PFSK-1 (cell line): ENCODE results near the gene ANKK1.

Experiments used
- FOXP2 ChIP-seq: optimal IDR thresholded peaks from 2 replicates; pipeline ENCODE3; 2011; ENCODE audit warnings: borderline replicate concordance, control low read depth, inconsistent platforms; ENCODE audit not compliant: insufficient read depth; ENCODE audit errors: extremely low read length, extremely low read depth
- POLR2AphosphoS5 ChIP-seq: IDR thresholded peaks from 2 replicates; pipeline ENCODE4 v1.6.1; 2012; ENCODE audit warnings: low read depth, mild to moderate bottlenecking, control low read depth, low read length, moderate library complexity
- REST ChIP-seq, 2 experiments: IDR thresholded peaks; 2 replicates each; pipeline versions ENCODE4 v1.6.1 to v1.8.0; 2011 to 2012; ENCODE audit warnings: low read depth in 2 of 2, low read length in 2 of 2, control low read depth in 1 of 2, inconsistent platforms in 1 of 2, mild to moderate bottlenecking in 1 of 2, moderate library complexity in 1 of 2; ENCODE audit not compliant: insufficient read depth in 1 of 2
- SIN3A ChIP-seq: IDR thresholded peaks from 2 replicates; pipeline ENCODE4 v1.6.1; 2012; ENCODE audit warnings: mild to moderate bottlenecking, low read length, moderate library complexity, borderline replicate concordance; ENCODE audit not compliant: insufficient read depth
- TAF1 ChIP-seq: IDR thresholded peaks from 2 replicates; pipeline ENCODE4 v1.6.1; 2012; ENCODE audit warnings: low read length, control low read depth, borderline replicate concordance; ENCODE audit not compliant: insufficient read depth

The ANKK1 gene

GRCh38 chr11:113372309-113372708, 15.3 kb upstream of the ANKK1 start:
- TF ChIP-seq TAF1 (no peak), POLR2AphosphoS5 (no peak), SIN3A (no peak), FOXP2 (no peak), REST (IDR thresholded peaks at IDR 0.05; ENCODE audit: insufficient read depth in 1 of 2, low read depth in 2 of 2, low read length in 2 of 2) (no peak)

- TF ChIP-seq REST (IDR thresholded peaks at IDR 0.05; ENCODE audit: insufficient read depth in 1 of 2, low read depth in 2 of 2, low read length in 2 of 2) (no peak), POLR2AphosphoS5 (no peak), FOXP2 (no peak), TAF1 (no peak), SIN3A (no peak)
Measured at GRCh38 chr11:113373306-113373705, 14.3 kb upstream of the ANKK1 start.

- TF ChIP-seq REST (IDR thresholded peaks at IDR 0.05; ENCODE audit: insufficient read depth in 1 of 2, low read depth in 2 of 2, low read length in 2 of 2) (no peak), POLR2AphosphoS5 (no peak), TAF1 (no peak), SIN3A (no peak), FOXP2 (no peak)
Measured at GRCh38 chr11:113373981-113374560, 13.5 kb upstream of the ANKK1 start.

- TF ChIP-seq POLR2AphosphoS5, result no peak
- no peak for TF ChIP-seq SIN3A
- no peak for TF ChIP-seq TAF1
- TF ChIP-seq REST (IDR thresholded peaks at IDR 0.05; ENCODE audit: insufficient read depth in 1 of 2, low read depth in 2 of 2, low read length in 2 of 2), result no peak
- no peak for TF ChIP-seq FOXP2
Measured at GRCh38 chr11:113375402-113375801, 12.2 kb upstream of the ANKK1 start.

GRCh38 chr11:113376156-113376555, 11.4 kb upstream of the ANKK1 start:
- TF ChIP-seq TAF1 (no peak), POLR2AphosphoS5 (no peak), SIN3A (no peak)
